ENCODE results near the gene CFAP100.

Gene CFAP100

GRCh38 chr3:126390751-126391150, 4.0 kb upstream of the CFAP100 start:
- DNase-seq, result peak; percentile 60
- no peak overlapping the region for H2AFZ ChIP-seq (ENCODE audit: low read length)
- no peaks in the 10 kb centered on the region for H4K20me1 ChIP-seq (ENCODE audit: insufficient read depth, low read length)
- no peaks in the 10 kb centered on the region for H3K27me3 ChIP-seq (replicated peaks; ENCODE audit: insufficient read depth, low read length)
- H3K9me3 ChIP-seq (replicated peaks; ENCODE audit: insufficient read depth, low read length), result no peaks in the 10 kb centered on the region
- H3K4me1 ChIP-seq (ENCODE audit: low read length), result peaks cover 34% of the 10 kb centered on the region
- H3K4me3 ChIP-seq (ENCODE audit: low read length), result no peak overlapping the region
- no peaks in the 10 kb centered on the region for H3K9me2 ChIP-seq (replicated peaks; ENCODE audit: insufficient read depth, low read length)
- peak overlapping the region; percentile 55; the same call in 1 of the 2 replicates for H3K27ac ChIP-seq (ENCODE audit: low read length)
- no peaks in the 10 kb centered on the region for H3K36me3 ChIP-seq (replicated peaks; ENCODE audit: insufficient read depth, low read length)
- peak overlapping the region; percentile 18; the same call in 1 of the 2 replicates for H3K9ac ChIP-seq (ENCODE audit: low read length)
- H3K79me2 ChIP-seq (ENCODE audit: low read length), result no peaks in the 10 kb centered on the region
- H3K4me2 ChIP-seq (ENCODE audit: low read depth, low read length), result peak overlapping the region; percentile 33
- H3F3A ChIP-seq (ENCODE audit: insufficient read depth, low read length), result peaks cover 7% of the 10 kb centered on the region; the same call in 1 of the 2 replicates
- TF ChIP-seq EZH2 (optimal IDR thresholded peaks at IDR 0.05; ENCODE audit: low read depth, low read length) (no peak), CTCF (IDR thresholded peaks at IDR 0.05; ENCODE audit: low read length) (no peak), EZH2phosphoT487 (IDR thresholded peaks at IDR 0.05; ENCODE audit: low read length) (no peak)

- Histone ChIP-seq H3K27me3 (replicated peaks; ENCODE audit: insufficient read depth, low read length) (no peaks in the 10 kb centered on the region), H3K36me3 (replicated peaks; ENCODE audit: insufficient read depth, low read length) (no peaks in the 10 kb centered on the region)
Observed at GRCh38 chr3:126391631-126392030, 3.1 kb upstream of the CFAP100 start.

GRCh38 chr3:126392246-126392645, 2.5 kb upstream of the CFAP100 start:
- Histone ChIP-seq H3K9me2 (replicated peaks; ENCODE audit: insufficient read depth, low read length) (no peaks in the 10 kb centered on the region), H3K4me2 (ENCODE audit: low read depth, low read length) (no peak overlapping the region), H3K36me3 (replicated peaks; ENCODE audit: insufficient read depth, low read length) (no peaks in the 10 kb centered on the region), H3K4me3 (ENCODE audit: low read length) (no peak overlapping the region), H3K9ac (ENCODE audit: low read length) (no peak overlapping the region), H2AFZ (ENCODE audit: low read length) (no peak overlapping the region), H3K9me3 (replicated peaks; ENCODE audit: insufficient read depth, low read length) (no peaks in the 10 kb centered on the region), H3K27ac (ENCODE audit: low read length) (no peak overlapping the region), H3F3A (ENCODE audit: insufficient read depth, low read length) (peaks cover 7% of the 10 kb centered on the region; the same call in 1 of the 2 replicates), H3K27me3 (replicated peaks; ENCODE audit: insufficient read depth, low read length) (no peaks in the 10 kb centered on the region), H3K79me2 (ENCODE audit: low read length) (no peaks in the 10 kb centered on the region), H4K20me1 (ENCODE audit: insufficient read depth, low read length) (no peaks in the 10 kb centered on the region), H3K4me1 (ENCODE audit: low read length) (peaks cover 34% of the 10 kb centered on the region)
- TF ChIP-seq CTCF (IDR thresholded peaks at IDR 0.05; ENCODE audit: low read length) (no peak), EZH2phosphoT487 (IDR thresholded peaks at IDR 0.05; ENCODE audit: low read length) (no peak), EZH2 (optimal IDR thresholded peaks at IDR 0.05; ENCODE audit: low read depth, low read length) (no peak)
- DNase-seq, result no peak

More at GRCh38 chr3:126391631-126392030, 3.1 kb upstream of the CFAP100 start:
- Histone ChIP-seq H3K4me1 (ENCODE audit: low read length) (peaks cover 34% of the 10 kb centered on the region), H3K4me3 (ENCODE audit: low read length) (no peak overlapping the region), H3K27ac (ENCODE audit: low read length) (no peak overlapping the region), H3K9ac (ENCODE audit: low read length) (no peak overlapping the region), H3K4me2 (ENCODE audit: low read depth, low read length) (no peak overlapping the region), H4K20me1 (ENCODE audit: insufficient read depth, low read length) (no peaks in the 10 kb centered on the region), H2AFZ (ENCODE audit: low read length) (no peak overlapping the region), H3K9me3 (replicated peaks; ENCODE audit: insufficient read depth, low read length) (no peaks in the 10 kb centered on the region), H3F3A (ENCODE audit: insufficient read depth, low read length) (peaks cover 7% of the 10 kb centered on the region; the same call in 1 of the 2 replicates), H3K79me2 (ENCODE audit: low read length) (no peaks in the 10 kb centered on the region), H3K9me2 (replicated peaks; ENCODE audit: insufficient read depth, low read length) (no peaks in the 10 kb centered on the region)
- no peak for TF ChIP-seq EZH2phosphoT487 (IDR thresholded peaks at IDR 0.05; ENCODE audit: low read length)
- TF ChIP-seq CTCF (IDR thresholded peaks at IDR 0.05; ENCODE audit: low read length), result no peak
- TF ChIP-seq EZH2 (optimal IDR thresholded peaks at IDR 0.05; ENCODE audit: low read depth, low read length), result no peak
- DNase-seq, result no peak

Measured in MM.1S (cell line).